Stimulated activated CD4-positive, alpha-beta T cell treated with anti-CD3 and anti-CD28 coated beads, Interleukin-2, amount 100 ng/mL, for 4 hours (primary cell): Measurements from ENCODE around the gene MED12L.
"Not testable (repeated sequence)": the region's sequence is repeated elsewhere in the genome, so short reads cannot be mapped to it uniquely, and the experiment has no call there.

Experiments used
- DNase-seq: peaks from one replicate; pipeline ENCODE4 v3.0.0-alpha.2; 2020; ENCODE audit warnings: low read depth

The MED12L gene

DNA sequence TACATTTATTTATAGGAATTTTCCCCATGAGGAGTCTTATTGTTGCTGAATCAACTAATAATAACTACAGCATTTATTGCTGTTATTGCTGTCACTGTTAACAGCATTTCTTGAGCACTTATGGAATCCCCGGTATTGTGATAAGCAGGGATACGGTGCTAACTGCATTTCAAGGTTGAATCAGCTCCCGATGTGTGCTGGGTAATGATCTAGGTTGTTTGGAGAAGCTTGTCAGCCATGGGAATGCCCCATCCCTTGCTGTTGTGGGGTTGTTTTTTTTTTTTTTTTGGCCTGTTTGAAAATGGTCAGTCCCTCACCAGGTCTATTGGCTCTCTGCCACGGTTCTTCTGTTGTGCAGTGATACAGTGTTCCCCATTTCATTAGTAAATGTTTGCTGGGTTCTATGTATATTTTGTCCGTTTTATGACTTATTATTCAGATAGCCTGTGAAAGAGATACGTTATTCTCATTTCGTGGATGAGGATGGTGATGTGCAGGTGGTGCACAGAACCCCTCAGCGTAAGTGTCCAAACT is 48.5 kb downstream of the MED12L start:
- DNase-seq: no peak

GRCh38 chr3:151135541-151136337 is 50.3 kb downstream of the MED12L start:
- no peak for DNase-seq

DNA sequence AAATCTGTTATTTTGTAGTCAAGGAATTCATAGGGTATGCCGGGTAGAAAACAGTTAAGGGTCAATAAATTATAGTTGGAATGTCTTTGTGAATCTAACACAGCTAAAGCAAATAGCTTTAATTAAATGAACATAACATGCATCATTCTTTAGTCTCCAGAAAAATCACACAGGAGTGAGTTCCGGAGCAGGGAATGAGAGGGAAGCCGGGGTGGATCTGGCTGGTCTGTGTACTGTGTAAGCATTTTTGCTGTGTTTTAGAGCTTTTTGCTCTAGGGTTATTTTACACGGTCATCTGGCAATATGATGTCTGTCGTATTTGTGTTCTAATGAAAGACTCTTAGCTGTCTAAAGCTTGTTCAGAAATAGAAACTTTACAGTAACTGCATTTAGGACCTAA is 57.5 kb downstream of the MED12L start:
- no peak for DNase-seq

DNA sequence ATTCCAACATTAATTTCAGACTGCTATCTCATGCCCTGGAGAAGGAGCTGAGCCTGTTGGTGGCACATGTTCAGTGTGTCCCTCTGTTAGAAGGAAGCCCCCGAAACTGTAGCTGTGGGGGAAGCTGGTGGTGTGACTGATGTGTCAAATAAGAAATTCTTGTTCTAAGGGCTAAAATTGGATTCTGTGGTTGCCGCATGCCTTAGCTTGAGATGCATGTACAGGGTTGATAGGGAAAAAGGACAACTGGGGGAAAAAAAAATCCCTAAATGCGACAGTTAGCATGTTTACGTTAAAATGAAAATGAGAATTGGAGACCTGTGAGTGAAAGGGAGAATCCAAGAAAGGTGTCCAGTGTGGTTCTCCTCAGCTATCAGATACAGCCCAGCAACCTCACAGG is 58.6 kb downstream of the MED12L start:
- DNase-seq: no peak

GRCh38 chr3:151144760-151145159 is 59.3 kb downstream of the MED12L start:
- no peak for DNase-seq

- no peak for DNase-seq
Observed at GRCh38 chr3:151145713-151146070, 60.2 kb downstream of the MED12L start.

- DNase-seq: peak; percentile 9
Observed at GRCh38 chr3:151146071-151146730, 60.7 kb downstream of the MED12L start.

DNA sequence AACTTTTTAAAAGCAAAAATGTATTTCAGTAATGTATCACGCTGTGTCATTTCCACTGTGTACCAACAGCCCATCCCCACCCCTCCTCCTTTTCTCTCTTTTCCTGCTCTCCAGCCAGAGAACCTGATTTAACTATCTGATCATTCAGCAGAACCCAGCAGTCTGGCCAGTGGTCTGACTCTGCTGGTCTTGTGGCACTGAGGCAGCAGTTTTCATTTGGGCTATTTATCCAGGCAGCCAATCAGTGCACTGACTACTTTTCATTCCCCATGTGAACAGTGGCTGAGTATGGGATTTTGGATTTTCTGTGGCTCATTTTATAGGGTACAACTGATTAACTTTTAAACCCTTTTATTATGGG is 61.2 kb downstream of the MED12L start:
- DNase-seq: no peak

DNA sequence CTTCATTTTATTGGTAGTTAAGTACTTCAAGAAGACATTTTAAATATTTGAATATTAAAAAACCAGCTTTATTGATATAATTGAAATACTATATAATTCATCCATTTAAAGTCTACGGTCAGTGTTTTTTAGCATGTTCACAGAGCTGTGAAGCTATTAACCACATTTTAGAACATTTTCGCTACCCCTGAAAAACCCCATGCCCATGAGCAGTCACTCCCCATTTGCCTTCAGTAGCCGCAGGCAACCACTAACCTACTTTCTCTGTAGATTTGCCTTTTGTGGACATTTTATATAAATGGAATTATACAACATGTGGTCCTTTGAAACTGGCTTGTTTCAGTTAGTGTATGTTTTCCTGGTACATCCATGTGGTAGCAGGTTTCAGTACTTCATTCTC is 61.8 kb downstream of the MED12L start:
- no peak for DNase-seq

DNA sequence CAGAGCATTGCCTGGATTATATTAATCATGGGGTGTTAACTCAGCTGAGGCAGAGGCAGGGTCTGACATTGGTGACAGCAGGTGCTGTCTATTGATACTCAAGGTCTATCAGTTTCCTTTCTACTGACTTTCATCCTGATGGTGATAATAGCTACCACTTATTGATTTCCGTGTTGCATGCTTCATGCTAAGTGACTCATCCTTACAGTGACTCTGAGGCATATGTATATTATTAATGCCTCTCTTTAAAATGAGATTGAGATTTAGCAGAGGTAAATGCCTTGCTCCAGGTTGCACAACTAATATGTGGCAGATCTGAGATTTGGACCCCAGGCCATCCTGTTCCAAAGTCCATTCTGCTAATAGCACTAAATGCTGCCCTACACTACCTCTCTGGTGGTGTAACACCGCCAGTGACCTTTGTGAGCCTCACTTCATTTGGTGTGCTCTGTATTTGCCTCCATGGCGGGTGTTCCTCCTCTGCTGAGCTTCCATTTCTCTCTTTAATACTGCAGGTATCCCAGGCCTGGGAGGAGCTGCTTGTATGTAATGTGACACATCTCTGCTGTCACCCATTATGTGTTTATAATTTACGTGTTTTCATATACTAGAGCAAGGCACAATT is 67.1 kb downstream of the MED12L start:
- no peak for DNase-seq

DNA sequence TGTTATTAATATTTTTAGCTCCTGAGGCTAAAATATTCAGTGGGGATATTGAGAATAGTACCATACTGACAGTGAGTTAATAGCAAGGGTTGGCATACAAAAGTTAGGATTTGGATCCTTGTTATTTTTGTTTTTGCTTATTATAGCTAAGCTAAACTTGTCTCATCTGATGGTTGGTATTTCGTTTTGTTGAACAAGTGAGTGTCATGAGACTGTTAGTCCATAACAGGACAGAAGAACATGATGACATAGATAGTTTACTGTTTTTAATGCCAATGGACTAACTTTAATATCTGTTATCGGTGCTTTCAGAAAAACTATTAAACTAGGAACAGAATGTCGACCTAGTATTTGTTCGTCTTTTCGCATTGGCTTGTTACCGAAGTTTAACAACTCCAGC is 69.1 kb downstream of the MED12L start:
- DNase-seq: no peak

DNA sequence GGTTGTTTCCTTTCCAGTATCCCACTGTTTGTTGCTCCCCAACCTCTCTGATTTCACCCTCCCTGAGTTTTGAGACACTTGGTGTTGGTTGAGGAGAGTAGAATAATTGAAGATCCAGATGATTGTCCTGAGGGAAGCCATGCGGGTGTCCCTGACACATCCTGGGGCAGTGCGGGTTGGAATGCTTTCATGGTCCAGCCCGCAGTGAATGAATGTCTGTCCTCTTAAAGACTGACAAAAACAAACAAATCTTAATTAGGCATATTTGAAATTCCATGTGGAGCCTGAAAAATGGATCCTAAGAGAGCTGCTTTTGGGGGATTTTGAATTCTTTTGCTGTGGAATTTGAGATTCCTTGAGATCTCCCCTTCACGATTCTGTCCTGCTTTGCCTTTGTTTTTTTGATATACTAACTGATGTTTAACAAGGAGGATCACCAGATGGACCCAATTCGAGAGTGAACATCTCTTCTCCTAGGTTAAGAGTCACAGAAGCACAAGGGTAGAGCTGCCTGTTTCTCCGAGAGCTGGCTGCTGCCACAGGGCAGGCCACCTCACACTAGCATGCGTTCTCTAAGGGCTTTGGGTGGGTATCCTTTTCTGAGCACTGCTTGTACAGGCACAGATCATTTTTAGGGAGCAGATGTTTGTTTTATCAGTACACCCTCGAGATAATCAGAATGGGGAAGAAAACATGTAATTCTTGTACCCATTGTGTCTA is 70.1 kb downstream of the MED12L start:
- no peak for DNase-seq

DNA sequence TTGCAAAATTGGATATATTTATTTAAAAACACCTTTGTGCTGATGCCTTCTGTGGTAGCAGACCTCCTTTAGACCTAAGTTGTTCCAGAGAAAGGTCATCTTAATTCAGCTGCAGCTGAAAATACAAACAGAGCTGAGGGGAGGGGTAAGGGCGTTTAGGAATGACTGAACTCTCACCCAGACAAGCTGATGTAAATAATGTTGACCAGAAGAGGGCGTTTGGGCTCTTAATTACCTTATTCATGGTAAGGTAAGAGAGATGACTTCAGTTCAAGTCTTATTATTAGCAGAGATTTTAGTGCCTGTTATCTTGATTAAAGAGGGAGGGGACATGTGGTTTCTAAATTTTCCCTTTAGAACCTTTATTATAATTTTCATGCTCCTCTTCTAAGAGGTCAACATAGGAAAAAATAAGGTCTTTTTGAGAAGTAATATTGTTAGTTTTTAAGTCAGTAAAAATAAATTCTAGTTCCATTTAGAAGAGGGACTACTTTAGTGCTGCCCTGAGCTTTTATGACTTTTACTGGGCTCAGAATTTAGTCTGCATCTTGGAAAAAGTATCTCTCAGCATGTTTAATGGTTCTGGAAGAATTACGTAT is 71.3 kb downstream of the MED12L start:
- DNase-seq: peak; percentile 19

- DNase-seq: no peak
Observed at GRCh38 chr3:151159806-151160205, 74.3 kb downstream of the MED12L start.

DNA sequence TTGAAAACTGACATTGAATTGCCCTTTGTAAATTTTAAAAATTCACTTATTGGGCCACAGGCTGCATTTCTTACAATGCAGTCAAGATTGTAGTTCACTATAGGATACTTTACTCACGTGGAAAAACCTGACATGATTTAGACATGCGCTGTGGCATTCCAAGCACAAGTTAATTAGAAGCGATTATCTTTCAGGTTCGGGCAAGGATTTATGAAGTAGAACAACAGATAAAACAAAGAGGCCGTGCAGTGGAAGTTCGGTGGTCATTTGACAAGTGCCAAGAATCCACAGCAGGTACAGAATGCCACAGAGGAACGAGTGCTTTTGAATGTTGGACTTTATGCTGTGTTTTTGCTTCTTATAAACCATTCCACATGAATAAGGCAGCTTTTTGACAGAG is 79.8 kb downstream of the MED12L start:
- DNase-seq: no peak

DNA sequence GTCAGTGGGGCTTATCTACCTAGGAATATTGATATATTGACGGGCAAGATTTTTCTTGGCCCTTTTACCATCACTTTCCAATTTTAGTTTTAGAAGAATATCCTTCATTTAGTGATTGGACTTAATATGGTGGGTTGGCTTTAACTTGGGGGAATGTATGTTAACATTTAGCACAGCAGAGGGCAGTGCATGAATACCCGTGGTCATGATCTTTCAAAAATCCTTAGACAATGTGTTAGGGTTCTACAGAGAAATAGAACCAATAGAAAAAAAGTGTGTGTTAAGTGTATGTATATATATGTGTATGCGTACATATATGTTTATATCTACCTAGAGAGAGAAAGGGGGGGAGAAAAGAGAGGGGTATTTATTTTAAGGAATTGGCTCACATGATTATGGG is 80.7 kb downstream of the MED12L start:
- DNase-seq: no peak

DNA sequence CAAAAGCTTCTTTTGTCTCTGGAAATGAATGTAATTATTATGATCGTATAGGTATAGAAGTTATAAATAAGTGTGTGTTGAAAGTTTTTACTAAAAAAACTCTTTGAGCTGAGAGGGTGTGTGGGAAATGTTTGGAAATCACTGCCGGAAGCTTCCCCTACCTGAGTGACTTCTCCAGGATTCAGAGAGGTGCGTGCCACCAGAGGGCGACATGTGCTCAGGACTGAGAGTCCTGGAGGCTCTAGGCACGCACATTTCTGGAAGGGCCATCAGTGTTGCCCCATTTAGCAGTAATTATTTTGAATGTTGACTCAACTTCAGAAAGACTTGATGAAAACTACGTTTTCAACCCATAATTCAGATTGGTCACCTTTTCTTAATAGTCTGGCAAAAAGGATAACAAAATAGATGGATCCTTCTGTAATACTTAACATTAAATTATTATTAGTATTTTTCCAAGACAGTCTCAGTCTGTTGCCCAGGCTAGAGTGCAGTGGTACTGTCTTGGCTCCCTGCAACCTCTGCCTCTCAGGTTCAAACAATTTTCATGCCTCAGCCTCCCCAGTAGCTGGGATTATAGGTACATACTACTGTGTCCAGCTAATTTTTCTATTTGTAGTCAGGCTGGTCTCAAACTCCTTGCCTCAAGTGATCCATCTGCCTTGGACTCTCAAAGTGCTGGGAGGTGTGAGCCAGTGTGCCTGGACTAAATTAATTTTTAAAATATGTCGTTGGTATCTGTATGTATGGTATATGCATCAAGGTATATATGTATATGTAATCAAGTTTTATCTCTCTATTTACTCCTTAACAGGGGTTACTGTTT is 83.0 kb downstream of the MED12L start:
- peak; percentile 73 for DNase-seq

- DNase-seq: no peak
Observed at GRCh38 chr3:151169262-151169947, 83.9 kb downstream of the MED12L start.

- DNase-seq: not testable (repeated sequence)
Observed at GRCh38 chr3:151169948-151170679, 84.7 kb downstream of the MED12L start.
